HCT116 (cell line): ENCODE data around the gene ALOX12B. TPM values are rescaled to one million over a fixed set of nuclear protein-coding genes. Genes with fewer than 3 reads are reported as not detected.

Source experiments
- ATAC-seq: fragments of 200-7000 bp; cut with Tn5 transposase; 2 replicates; pipeline ENCODE4 v1.9.1; 2020; ENCODE audit warnings: mild to moderate bottlenecking, moderate library complexity
- BruUV-seq: library from RNA; stranded (reverse); fragments of 400-500 nt; replicated peaks from 2 replicates; lab custom pipeline; 2021; lab: Mats Ljungman, UMichigan
- CTCF ChIA-PET: fragments of 300-600 bp; sonication (Branson Sonifier 250); formaldehyde crosslinking; loops from one replicate; lab custom pipeline; 2021; ENCODE audit warnings: antibody characterized with exemption; lab: Charles Lee
- POLR2A ChIA-PET: fragments of 300-600, 350-600 bp; sonication (Branson Sonifier 250); formaldehyde crosslinking; loops from one replicate; lab custom pipeline; 2021; ENCODE audit warnings: antibody characterized with exemption; lab: Charles Lee
- RAD21 ChIA-PET, 2 experiments: fragments of 300-600 bp; sonication (Branson Sonifier 250); formaldehyde crosslinking; loops; one replicate each; lab custom pipeline; 2023; ENCODE audit warnings: low total read pairs in 2 of 2; ENCODE audit not compliant: uncharacterized antibody in 2 of 2, unreplicated experiment in 2 of 2, low non-redundant PET in 1 of 2; lab: Charles Lee
- DNase-seq: peaks from one replicate; pipeline ENCODE4 v3.0.0-alpha.2; 2010; ENCODE audit warnings: low read depth, low spot score
- H2AFZ ChIP-seq: fragments of 200-600 bp; shearing (Covaris generic), sonication (generic); 2 replicates; pipeline ENCODE4 v1.6.1; 2017; ENCODE audit warnings: low read depth, mixed run types, mixed read lengths, antibody characterized with exemption, low read length; ENCODE audit not compliant: poor library complexity, severe bottlenecking
- H3K27ac ChIP-seq: 2 replicates; pipeline ENCODE4 v1.5.1; 2012; ENCODE audit warnings: low read depth, low read length
- H3K27me3 ChIP-seq: fragments of 200-600 bp; sonication (generic); 2 replicates; pipeline ENCODE4 v1.6.1; 2016; ENCODE audit warnings: mixed run types, low read length, mixed read lengths; ENCODE audit not compliant: insufficient read depth
- H3K36me3 ChIP-seq, 2 experiments: fragments of 200-500 bp in 1 of 2; fragments of 200-600 bp in 1 of 2; sonication (Bioruptor generic) in 1 of 2; sonication (generic) in 1 of 2; 2 replicates each; pipeline versions ENCODE4 v1.5.1 to v1.6.1; 2014 to 2016; ENCODE audit warnings: low read length in 2 of 2, inconsistent platforms in 1 of 2, mixed read lengths in 1 of 2, mixed run types in 1 of 2; ENCODE audit not compliant: insufficient read depth in 2 of 2, control insufficient read depth in 1 of 2
- H3K4me1 ChIP-seq, 2 experiments: fragments of 200-600 bp in 1 of 2; sonication (generic) in 1 of 2; 2 replicates each; pipeline versions ENCODE4 v1.5.1 to v1.6.1; 2012 to 2017; ENCODE audit warnings: low read length in 2 of 2, inconsistent platforms in 1 of 2, mild to moderate bottlenecking in 1 of 2, mixed read lengths in 1 of 2, mixed run types in 1 of 2, moderate library complexity in 1 of 2; ENCODE audit not compliant: insufficient read depth in 2 of 2, control insufficient read depth in 1 of 2
- H3K4me2 ChIP-seq: fragments of 200-600 bp; sonication (generic); 2 replicates; pipeline ENCODE4 v1.6.1; 2017; ENCODE audit warnings: mixed run types, low read length, mixed read lengths
- H3K4me3 ChIP-seq, 2 experiments: fragments of 200-600 bp in 1 of 2; sonication (generic) in 1 of 2; replicated peaks in 1 of 2; 2 replicates each; pipeline ENCODE4 v1.5.1; 2011 to 2016; ENCODE audit warnings: low read length in 2 of 2, control low read depth in 1 of 2, low read depth in 1 of 2, mild to moderate bottlenecking in 1 of 2, mixed read lengths in 1 of 2, mixed run types in 1 of 2
- H3K79me2 ChIP-seq: fragments of 200-600 bp; sonication (generic); 2 replicates; pipeline ENCODE4 v1.6.1; 2017; ENCODE audit warnings: mild to moderate bottlenecking, mixed run types, low read length, moderate library complexity, mixed read lengths; ENCODE audit not compliant: insufficient read depth
- H3K9ac ChIP-seq: fragments of 200-600 bp; sonication (generic); 2 replicates; pipeline ENCODE4 v1.6.1; 2016; ENCODE audit warnings: low read length, mixed read lengths
- H3K9me2 ChIP-seq: fragments of 200-600 bp; sonication (generic), shearing (Covaris generic); 2 replicates; pipeline ENCODE4 v1.6.1; 2017; ENCODE audit warnings: mixed run types, mild to moderate bottlenecking, moderate library complexity; ENCODE audit not compliant: insufficient read depth
- H3K9me3 ChIP-seq, 2 experiments: fragments of 200-500 bp in 1 of 2; fragments of 200-600 bp in 1 of 2; sonication (Bioruptor generic) in 1 of 2; sonication (generic) in 1 of 2; 2 replicates each; pipeline ENCODE4 v1.6.1; 2014 to 2017; ENCODE audit warnings: low read length in 2 of 2, mixed read lengths in 2 of 2, inconsistent platforms in 1 of 2, low read depth in 1 of 2, mild to moderate bottlenecking in 1 of 2, mixed run types in 1 of 2, moderate library complexity in 1 of 2; ENCODE audit not compliant: control insufficient read depth in 1 of 2, insufficient read depth in 1 of 2
- H4K20me1 ChIP-seq: fragments of 200-600 bp; sonication (generic), shearing (Covaris generic); 2 replicates; pipeline ENCODE4 v1.6.1; 2017; ENCODE audit warnings: mixed run types, mild to moderate bottlenecking, moderate library complexity; ENCODE audit not compliant: insufficient read depth
- CBX3 ChIP-seq: IDR thresholded peaks from 2 replicates; pipeline ENCODE4 v1.6.1; 2012; ENCODE audit warnings: low read depth
- CEBPB ChIP-seq: IDR thresholded peaks from 2 replicates; pipeline ENCODE4 v1.6.1; 2012; ENCODE audit warnings: low read depth
- EZH2 ChIP-seq: fragments of 200-600 bp; sonication (generic); IDR thresholded peaks from 2 replicates; pipeline ENCODE4 v1.6.1; 2017; ENCODE audit warnings: antibody characterized with exemption, mixed run types
- JUND ChIP-seq: IDR thresholded peaks from 2 replicates; pipeline ENCODE4 v1.6.1; 2012
- POLR2A ChIP-seq: IDR thresholded peaks from 2 replicates; pipeline ENCODE4 v1.7.0; 2011; ENCODE audit warnings: borderline replicate concordance; ENCODE audit not compliant: insufficient read depth, insufficient read length; ENCODE audit errors: extremely low read depth
- SIN3A ChIP-seq: IDR thresholded peaks from 2 replicates; pipeline ENCODE4 v1.6.1; 2012; ENCODE audit warnings: low read depth
- SP1 ChIP-seq: IDR thresholded peaks from 2 replicates; pipeline ENCODE4 v1.6.1; 2012; ENCODE audit warnings: low read depth
- TCF7L2 ChIP-seq: IDR thresholded peaks from 2 replicates; pipeline ENCODE4 v1.7.0; 2011; ENCODE audit warnings: borderline replicate concordance, inconsistent platforms; ENCODE audit not compliant: insufficient read depth, insufficient read length; ENCODE audit errors: extremely low read depth
- YY1 ChIP-seq: IDR thresholded peaks from 2 replicates; pipeline ENCODE4 v1.6.1; 2011; ENCODE audit warnings: low read length, low read depth, moderate library complexity, mild to moderate bottlenecking; ENCODE audit not compliant: insufficient replicate concordance; ENCODE audit errors: extremely low read depth
- ZFX ChIP-seq: fragments of 450-650 bp; IDR thresholded peaks from 2 replicates; pipeline ENCODE4 v1.6.1; 2017
- intact Hi-C: fragments of 100-400 bp; cut with micrococcal nuclease; formaldehyde crosslinking; loops from 2 replicates; pipeline ENCODE4 v1.10.0; 2022
- total RNA-seq: library from RNA; stranded (reverse); gene quantifications from one replicate; pipeline ENCODE4 v1.2.1, GENCODE V29; 2021; ENCODE audit not compliant: unreplicated experiment
- TF ChIP-seq, protein P1 (sequence below): IDR thresholded peaks from 2 replicates; pipeline ENCODE4 v1.6.1; 2012

Gene ALOX12B
- total RNA-seq, 1 experiment from 2014 or later: 3.8 TPM

DNA sequence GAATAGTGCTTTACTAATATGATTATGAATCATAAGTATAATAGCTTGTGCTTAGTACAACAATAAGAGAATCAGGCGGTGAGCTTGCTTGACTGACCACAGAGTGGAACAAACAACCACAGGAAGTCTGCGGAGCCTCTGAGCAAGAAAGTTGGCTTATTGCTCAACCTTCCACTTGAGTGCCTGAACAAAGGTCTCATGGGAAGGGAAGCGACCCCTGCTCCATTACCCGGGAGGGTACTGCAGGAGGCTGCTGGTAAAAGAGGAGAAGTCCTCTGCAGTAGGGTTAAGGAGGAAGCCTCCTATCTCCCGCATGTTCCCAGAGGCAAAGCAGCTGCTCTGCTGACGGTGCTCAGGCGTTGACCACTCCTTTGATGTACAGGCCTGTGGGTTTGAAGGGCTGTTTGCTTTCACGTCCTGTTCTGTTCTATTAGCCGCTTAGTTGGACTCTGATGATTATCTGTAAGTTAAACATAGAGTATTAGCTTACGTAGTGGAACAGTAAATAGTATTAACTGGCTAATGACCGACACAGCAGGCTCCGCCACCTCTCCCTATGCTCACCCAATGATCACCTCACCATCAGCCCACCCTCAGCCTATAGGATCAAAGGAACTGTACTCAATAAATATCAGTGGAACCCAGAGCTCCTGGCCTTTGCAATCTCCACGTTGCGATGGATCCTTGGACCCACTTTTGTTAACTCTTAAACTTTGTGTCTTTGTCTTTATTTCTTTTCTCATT lies 31.1 kb downstream of the ALOX12B start:
- Histone ChIP-seq H3K79me2 (no peaks in the 10 kb centered on the region), H3K9me2 (no peaks in the 10 kb centered on the region), H3K36me3 (no peaks in the 10 kb centered on the region), H2AFZ (no peak overlapping the region), H3K4me2 (no peak overlapping the region), H3K4me1 (peaks cover 0 to 20% of the 10 kb centered on the region in 2 experiments; a peak in 3 of 4 replicates), H3K27me3 (no peaks in the 10 kb centered on the region), H3K27ac (no peak overlapping the region), H4K20me1 (no peaks in the 10 kb centered on the region), H3K9ac (no peak overlapping the region), H3K9me3 (no peaks in the 10 kb centered on the region), H3K4me3 (no peak overlapping the region)
- ChIA-PET RAD21 (interaction anchor here in 1 of 2 experiments (1.1 kb wide), 1 partner anchor 143 kb away, joined by 3 read pairs; no protein-coding TSS in a partner anchor), CTCF (interaction anchor here (1.0 to 5.7 kb wide), 13 partner anchors 12 to 1010 kb away, joined by 3 to 35 read pairs (median 6); partner anchors contain the start of genes ALOXE3 and NAA38), POLR2A (interaction anchor here (0.8 kb wide), 1 partner anchor 117 kb away, joined by 4 read pairs; no protein-coding TSS in a partner anchor)
- intact Hi-C loops: loop anchor here (2.0 to 5.0 kb wide), 3 partner anchors 194 to 424 kb away; partner anchors contain the start of gene SHBG
- BruUV-seq: no TSS peak
- DNase-seq (no peak), ATAC-seq (no peak)
- TF ChIP-seq CEBPB (no peak), EZH2 (no peak), TCF7L2 (no peak), CBX3 (no peak), JUND (no peak), YY1 (no peak), SIN3A (no peak), ZFX (no peak), SP1 (no peak), POLR2A (no peak)
- TF ChIP-seq, protein P1, sequence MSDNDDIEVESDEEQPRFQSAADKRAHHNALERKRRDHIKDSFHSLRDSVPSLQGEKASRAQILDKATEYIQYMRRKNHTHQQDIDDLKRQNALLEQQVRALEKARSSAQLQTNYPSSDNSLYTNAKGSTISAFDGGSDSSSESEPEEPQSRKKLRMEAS: no peak
